HUES64 (cell line): ENCODE measurements around the gene FBXL7. TPM values are rescaled to one million over a fixed set of nuclear protein-coding genes. Genes with fewer than 3 reads are reported as not detected.
A peak's percentile ranks its signal among the peaks of the same experiment; 100 is the strongest.

ENCODE experiments used
- H3K27ac ChIP-seq: 2 replicates; pipeline ENCODE4 v1.7.0; 2013; ENCODE audit warnings: low read depth, low read length, inconsistent platforms
- H3K27me3 ChIP-seq: 2 replicates; pipeline ENCODE4 v1.6.1; 2013; ENCODE audit warnings: mild to moderate bottlenecking, low read length; ENCODE audit not compliant: insufficient read depth
- H3K36me3 ChIP-seq: 2 replicates; pipeline ENCODE4 v1.6.1; 2013; ENCODE audit warnings: mild to moderate bottlenecking, low read length; ENCODE audit not compliant: insufficient read depth
- H3K4me1 ChIP-seq: 2 replicates; pipeline ENCODE4 v1.6.1; 2013; ENCODE audit warnings: mild to moderate bottlenecking, low read length, moderate library complexity; ENCODE audit not compliant: insufficient read depth
- H3K4me3 ChIP-seq: 2 replicates; pipeline ENCODE4 v1.5.1; 2013; ENCODE audit warnings: mild to moderate bottlenecking, low read length, moderate library complexity
- H3K9ac ChIP-seq: 2 replicates; pipeline ENCODE4 v1.6.1; 2013; ENCODE audit warnings: mild to moderate bottlenecking, low read depth, low read length
- H3K9me3 ChIP-seq: 2 replicates; pipeline ENCODE4 v1.6.1; 2013; ENCODE audit warnings: low read depth, low read length; ENCODE audit not compliant: insufficient read depth
- WGBS: fragments of 150-250, 120-280 bp; methylation state at CpG from one replicate; pipeline ENCODE4 v1.1.7; 2013; ENCODE audit warnings: missing lambda C conversion rate; 5-methylcytosine and 5-hydroxymethylcytosine counted together
- polyA plus RNA-seq, 2 experiments: library from polyadenylated mRNA; stranded (reverse); fragments of 50-300 nt; gene quantifications; one replicate each; pipeline ENCODE4 v1.2.3, GENCODE V29; 2013

FBXL7 gene
- polyA plus RNA-seq (2013, experiment 1 of 2): 10.6 TPM
- polyA plus RNA-seq (2013, experiment 2 of 2): 12.6 TPM

DNA sequence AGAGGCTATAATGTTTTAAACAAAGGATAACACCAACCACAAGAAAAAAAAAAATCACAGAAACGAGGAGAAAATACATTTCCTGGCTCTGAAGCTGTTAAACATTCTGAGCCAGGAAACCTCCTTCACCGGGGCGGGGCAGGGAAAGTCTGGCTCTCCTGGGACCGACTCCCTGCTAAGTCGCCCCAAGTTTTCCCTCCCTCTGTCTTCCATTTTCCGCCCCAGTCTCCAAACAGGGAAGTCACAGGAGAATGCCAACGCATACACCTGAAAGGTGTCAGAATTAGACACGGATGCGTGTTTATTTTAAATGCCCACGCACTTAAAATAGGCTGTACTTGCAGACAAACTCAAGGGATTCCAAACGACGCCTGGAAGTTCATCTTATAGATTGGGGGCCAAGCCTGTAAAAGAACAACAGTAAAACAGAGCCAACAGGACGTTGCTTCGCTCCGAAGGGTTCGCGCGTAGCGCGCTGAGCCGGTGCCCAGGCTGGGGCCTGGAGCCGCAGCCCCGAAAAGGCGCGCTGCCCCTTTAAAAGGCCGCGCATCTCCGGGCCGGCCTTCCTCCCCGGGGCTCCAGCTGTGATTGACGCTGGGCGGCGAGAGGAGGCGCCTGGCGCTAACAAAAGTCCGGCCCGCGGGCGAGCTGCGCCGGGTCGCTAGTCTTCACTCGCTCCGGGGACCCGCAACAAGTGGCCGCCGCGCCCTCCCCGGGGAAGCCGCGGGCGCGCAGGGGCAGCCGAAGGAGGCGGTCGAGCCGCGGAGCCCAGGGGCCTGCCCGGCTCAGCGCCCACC is at the start of gene FBXL7:
TSS of gene FBXL7 (plus strand) at position 653 of the 797 bp plus-strand sequence.
- under 1% methylated on average over 60 of the region's 60 CpGs for WGBS
- Histone ChIP-seq H3K27ac (peak within 1 kb of the TSS; percentile 44; the same call in 1 of the 2 replicates), H3K36me3 (no peaks in the 10 kb centered on the region), H3K9me3 (no peaks in the 10 kb centered on the region), H3K4me3 (peak within 1 kb of the TSS; percentile 77), H3K27me3 (peaks cover 12% of the 10 kb centered on the region; the same call in 1 of the 2 replicates), H3K4me1 (peaks cover 22% of the 10 kb centered on the region), H3K9ac (peak within 1 kb of the TSS; percentile 70)

DNA sequence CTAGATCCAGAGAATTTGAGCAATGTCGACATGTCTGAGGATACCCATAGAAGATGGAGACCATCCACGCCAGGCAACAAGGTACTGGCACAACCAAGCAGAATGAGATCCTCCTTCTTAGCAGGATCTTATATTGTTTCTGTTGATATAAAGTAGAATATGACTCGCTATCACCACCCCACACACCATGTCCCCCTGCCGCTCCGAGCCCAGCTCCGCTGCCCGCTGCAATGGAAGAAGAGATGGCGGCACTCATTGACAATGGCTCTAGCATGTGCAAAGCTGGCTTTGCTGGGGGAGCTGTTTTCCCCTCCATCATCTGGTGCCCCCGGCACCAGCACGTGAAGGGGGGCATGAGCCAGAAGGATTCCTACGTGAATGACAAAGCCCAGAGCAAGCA is 49.5 kb upstream of the FBXL7 start:
- Histone ChIP-seq H3K27ac (no peak overlapping the region), H3K36me3 (no peaks in the 10 kb centered on the region), H3K4me3 (no peak overlapping the region), H3K4me1 (no peaks in the 10 kb centered on the region), H3K9ac (no peak overlapping the region), H3K27me3 (no peaks in the 10 kb centered on the region), H3K9me3 (no peaks in the 10 kb centered on the region)
- WGBS: 96% methylated on average over 11 of the region's 11 CpGs

DNA sequence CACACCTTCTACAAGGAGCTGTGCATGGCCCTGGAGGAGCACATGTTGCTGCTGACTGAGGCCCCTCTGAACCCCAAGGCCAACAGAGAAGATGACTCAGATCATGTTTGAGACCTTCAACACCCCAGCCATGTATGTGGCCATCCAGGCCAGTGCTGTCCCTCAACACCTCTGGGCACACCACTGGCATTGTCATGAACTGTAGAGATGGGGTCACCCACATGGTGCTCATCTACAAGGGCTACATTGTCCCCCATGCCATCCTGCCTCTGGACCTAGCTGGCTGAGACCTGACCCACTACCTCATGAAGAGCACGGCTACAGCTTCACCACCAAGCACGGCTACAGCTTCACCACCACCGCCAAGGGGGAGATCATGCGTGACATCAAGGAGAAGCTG is 49.0 kb upstream of the FBXL7 start:
- Histone ChIP-seq H3K4me1 (no peaks in the 10 kb centered on the region), H3K4me3 (no peak overlapping the region), H3K27me3 (no peaks in the 10 kb centered on the region), H3K27ac (no peak overlapping the region), H3K36me3 (no peaks in the 10 kb centered on the region), H3K9me3 (no peaks in the 10 kb centered on the region), H3K9ac (no peak overlapping the region)
- WGBS: 96% methylated on average over 4 of the region's 4 CpGs

DNA sequence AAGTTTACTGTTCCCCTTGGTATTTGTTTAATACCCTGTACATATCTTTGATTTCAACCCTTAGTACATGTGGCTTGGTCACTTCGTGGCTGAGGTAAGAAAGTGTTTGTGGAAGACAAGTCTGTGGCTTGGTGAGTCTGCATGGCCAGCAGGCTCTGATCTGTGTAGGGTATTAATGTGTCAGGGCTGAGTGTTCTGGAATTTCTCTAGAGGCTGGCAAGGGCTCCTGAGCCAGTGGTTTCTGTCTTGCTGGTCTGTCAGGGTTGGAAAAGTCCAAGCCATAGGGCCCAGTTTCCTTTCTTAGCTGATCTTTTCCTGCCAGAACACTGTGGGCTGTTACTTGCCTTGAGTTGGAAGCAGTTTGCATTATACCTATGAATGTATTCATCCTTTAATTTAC is 48.0 kb upstream of the FBXL7 start:
- H3K9me3 ChIP-seq: no peaks in the 10 kb centered on the region
- H3K27ac ChIP-seq: no peak overlapping the region
- H3K4me3 ChIP-seq: no peak overlapping the region
- H3K27me3 ChIP-seq: no peaks in the 10 kb centered on the region
- H3K36me3 ChIP-seq: no peaks in the 10 kb centered on the region
- no peaks in the 10 kb centered on the region for H3K4me1 ChIP-seq
- H3K9ac ChIP-seq: no peak overlapping the region
- 81% methylated on average over 1 of the region's 1 CpG for WGBS

DNA sequence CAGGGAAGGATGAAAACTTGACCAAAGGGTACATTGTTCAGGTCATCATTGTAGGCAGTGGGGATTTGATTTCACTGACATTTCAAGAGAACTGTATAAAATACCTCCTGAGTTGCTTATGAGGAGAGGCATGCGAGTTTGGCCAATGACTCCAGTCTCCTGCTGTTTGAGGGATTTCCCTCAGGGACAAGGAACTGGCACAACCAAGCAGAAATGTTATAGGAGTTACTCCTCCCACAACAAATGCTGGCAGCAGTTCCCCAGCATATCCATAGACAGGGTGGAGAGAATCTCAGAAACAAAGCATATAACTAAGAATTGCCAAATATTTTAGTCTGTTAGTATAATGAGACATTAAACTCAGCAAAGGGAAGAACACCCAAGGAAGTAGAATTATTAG is 47.2 kb upstream of the FBXL7 start:
- H3K9me3 ChIP-seq: no peaks in the 10 kb centered on the region
- WGBS: 75% methylated on average over 1 of the region's 1 CpG

DNA sequence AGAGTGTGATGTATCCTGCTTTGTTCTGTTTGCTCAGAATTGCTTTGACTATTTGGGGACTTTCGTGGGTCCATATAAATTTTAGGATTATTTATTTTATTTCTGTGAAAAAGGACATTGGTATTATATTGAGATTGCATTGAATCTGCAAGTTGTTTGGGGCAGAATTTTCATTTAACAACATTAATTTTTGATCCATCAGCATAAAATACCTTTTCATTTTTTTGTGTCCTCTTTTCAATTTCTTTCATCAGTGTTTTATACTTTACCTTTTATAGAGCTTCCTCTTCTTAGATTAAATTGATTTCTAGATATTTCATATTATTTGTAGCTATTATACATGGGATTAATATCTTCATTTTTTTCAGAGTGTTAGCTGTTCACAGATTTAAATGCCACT is 40.8 kb upstream of the FBXL7 start:
- Histone ChIP-seq H3K27ac (no peak overlapping the region), H3K27me3 (no peaks in the 10 kb centered on the region)
- WGBS: 93% methylated on average over 1 of the region's 1 CpG

More for the DNA sequence above, 47.2 kb upstream of the FBXL7 start:
- Histone ChIP-seq H3K4me1 (no peaks in the 10 kb centered on the region), H3K27ac (no peak overlapping the region), H3K4me3 (no peak overlapping the region), H3K27me3 (no peaks in the 10 kb centered on the region), H3K36me3 (no peaks in the 10 kb centered on the region), H3K9ac (no peak overlapping the region)

DNA sequence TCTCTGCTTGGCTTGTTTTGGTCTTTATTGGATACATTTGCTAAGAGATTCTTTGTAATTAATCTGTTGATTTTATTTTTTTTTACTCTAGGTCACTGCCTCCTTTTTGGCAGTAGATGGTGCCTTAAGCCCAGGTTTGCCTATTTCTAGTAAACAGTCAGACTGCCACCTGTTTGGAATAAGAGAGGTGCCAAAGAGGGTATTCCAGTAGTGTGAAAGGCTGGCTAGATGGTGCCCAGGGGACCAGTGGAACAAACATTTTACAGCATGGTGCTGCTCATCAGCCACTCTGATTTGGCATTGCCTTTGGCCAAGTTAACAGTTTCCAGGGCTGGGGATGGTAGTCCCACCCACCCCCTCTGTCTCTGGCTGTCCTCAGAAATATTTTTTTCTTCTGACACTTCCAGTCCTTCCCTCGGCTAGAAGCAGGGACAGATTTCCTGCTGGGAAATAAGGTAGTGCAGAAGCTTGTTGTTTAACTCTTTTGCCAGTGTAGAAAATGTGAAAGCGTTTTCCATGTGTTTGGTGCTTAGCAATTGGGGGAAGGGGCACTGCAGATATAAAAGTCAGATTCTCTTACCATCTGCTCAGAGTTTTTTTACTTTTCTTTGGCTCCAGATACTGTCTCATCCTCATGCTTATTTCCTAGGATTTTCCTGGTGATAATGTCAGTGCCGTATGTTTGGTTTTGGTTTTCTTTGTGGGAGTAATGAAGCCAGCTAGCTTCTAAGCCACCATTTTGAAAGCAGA is 36.6 kb upstream of the FBXL7 start:
- Histone ChIP-seq H3K27me3 (no peaks in the 10 kb centered on the region), H3K9ac (no peak overlapping the region), H3K4me1 (no peaks in the 10 kb centered on the region), H3K9me3 (no peaks in the 10 kb centered on the region), H3K27ac (no peak overlapping the region), H3K36me3 (no peaks in the 10 kb centered on the region), H3K4me3 (no peak overlapping the region)
- WGBS: 74% methylated on average over 3 of the region's 3 CpGs

More for the DNA sequence above, 40.8 kb upstream of the FBXL7 start:
- Histone ChIP-seq H3K9ac (no peak overlapping the region), H3K4me1 (no peaks in the 10 kb centered on the region), H3K4me3 (no peak overlapping the region), H3K9me3 (no peaks in the 10 kb centered on the region), H3K36me3 (no peaks in the 10 kb centered on the region)

DNA sequence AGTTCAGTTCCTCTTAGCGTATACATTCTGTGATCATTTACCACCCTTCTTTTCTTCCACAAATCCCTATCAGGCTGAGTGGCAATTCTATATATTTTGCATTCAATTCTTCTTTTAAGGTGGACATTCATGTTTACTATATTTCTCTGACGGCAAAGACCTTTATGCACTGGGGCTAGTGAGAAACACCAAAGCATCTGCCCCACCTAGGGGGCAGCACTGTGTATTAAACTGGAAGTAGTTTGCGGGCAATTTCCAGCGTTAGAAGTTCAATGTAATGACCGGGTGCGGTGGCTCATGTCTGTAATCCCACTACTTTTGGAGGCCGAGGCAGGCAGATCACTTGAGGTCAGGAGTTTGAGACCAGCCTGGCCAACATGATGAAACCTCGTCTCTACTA is 27.9 kb upstream of the FBXL7 start:
- WGBS: 90% methylated on average over 8 of the region's 8 CpGs
- Histone ChIP-seq H3K27me3 (no peaks in the 10 kb centered on the region), H3K9ac (no peak overlapping the region), H3K9me3 (no peaks in the 10 kb centered on the region), H3K27ac (no peak overlapping the region), H3K36me3 (no peaks in the 10 kb centered on the region), H3K4me3 (no peak overlapping the region), H3K4me1 (no peaks in the 10 kb centered on the region)

DNA sequence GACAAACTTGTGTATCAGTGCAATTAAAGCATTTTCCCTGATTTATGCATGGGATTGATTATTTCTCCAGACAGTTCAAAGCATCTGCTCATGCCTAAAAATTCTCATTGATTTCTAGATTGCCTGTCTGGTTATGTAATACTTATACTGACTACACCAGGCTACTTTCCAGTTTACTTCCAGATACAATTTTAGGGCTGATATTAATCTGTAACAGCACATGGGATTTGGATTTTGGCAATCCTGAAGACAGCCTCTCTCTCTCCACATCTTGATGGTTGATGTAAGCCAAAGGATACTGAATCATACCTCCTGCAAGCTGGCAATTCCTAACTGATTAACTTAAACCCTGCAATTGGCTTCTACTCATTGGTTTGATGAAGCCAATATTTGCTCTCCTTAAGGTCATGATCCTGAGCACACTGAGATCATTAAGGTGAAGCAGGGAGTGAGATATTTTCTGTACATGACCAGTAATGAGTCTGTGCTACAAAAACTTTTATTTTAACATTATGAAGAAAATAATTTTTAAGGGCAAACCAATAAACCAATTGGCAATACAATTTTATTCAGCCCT is 25.7 kb upstream of the FBXL7 start:
- no peak overlapping the region for H3K4me3 ChIP-seq
- H3K27me3 ChIP-seq: no peaks in the 10 kb centered on the region
- no peak overlapping the region for H3K27ac ChIP-seq
- H3K4me1 ChIP-seq: no peaks in the 10 kb centered on the region
- H3K9ac ChIP-seq: no peak overlapping the region
- no peaks in the 10 kb centered on the region; the same call in 1 of the 2 replicates for H3K9me3 ChIP-seq
- no peaks in the 10 kb centered on the region for H3K36me3 ChIP-seq

DNA sequence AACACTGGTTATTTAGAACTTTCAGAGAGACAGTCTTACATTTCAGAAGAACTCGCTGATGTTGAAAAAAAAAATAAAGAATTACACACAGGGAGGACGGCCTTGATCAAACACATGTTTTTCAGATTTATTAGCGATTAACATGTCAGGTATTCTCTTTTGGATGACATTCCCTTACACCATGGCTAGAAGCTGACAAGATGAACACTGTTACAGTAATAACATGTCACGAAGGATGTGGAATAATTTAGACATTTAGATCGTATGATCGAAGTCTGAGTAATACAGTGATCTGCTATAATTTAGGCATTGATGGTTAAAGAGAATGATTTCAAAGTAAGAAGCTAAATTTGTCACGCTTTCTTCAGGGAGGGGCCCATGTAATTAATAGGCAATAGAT is 24.6 kb upstream of the FBXL7 start:
- 95% methylated on average over 7 of the region's 7 CpGs for WGBS
- H3K4me1 ChIP-seq: no peaks in the 10 kb centered on the region
- no peaks in the 10 kb centered on the region; the same call in 1 of the 2 replicates for H3K9me3 ChIP-seq
- H3K4me3 ChIP-seq: no peak overlapping the region
- H3K27me3 ChIP-seq: no peaks in the 10 kb centered on the region
- H3K27ac ChIP-seq: no peak overlapping the region
- no peaks in the 10 kb centered on the region for H3K36me3 ChIP-seq
- H3K9ac ChIP-seq: no peak overlapping the region

DNA sequence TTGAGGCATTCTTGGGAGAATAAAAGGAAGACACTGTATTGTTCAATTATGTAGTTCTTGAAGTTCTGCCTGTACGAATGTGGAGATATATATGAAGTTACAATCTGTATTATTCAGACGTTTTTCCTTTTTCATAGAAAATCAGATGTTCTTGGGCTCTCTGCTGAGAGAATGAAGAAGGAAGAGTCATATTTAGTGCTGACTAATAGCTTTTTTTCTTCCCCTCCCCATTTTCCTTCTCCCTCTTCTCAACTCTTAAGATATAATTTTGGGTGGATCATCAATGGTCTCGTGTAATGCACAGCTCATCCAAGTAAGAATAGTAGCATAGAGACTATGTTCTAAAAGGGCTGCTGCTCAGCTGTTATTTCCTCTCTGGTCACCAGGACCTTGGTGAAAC is 23.0 kb upstream of the FBXL7 start:
- Histone ChIP-seq H3K36me3 (no peaks in the 10 kb centered on the region), H3K27me3 (no peaks in the 10 kb centered on the region), H3K9me3 (no peaks in the 10 kb centered on the region; the same call in 1 of the 2 replicates), H3K4me3 (no peak overlapping the region), H3K4me1 (no peaks in the 10 kb centered on the region), H3K9ac (no peak overlapping the region), H3K27ac (no peak overlapping the region)
- 90% methylated on average over 3 of the region's 3 CpGs for WGBS
